ENCODE data around the gene ADARB1.

DNA sequence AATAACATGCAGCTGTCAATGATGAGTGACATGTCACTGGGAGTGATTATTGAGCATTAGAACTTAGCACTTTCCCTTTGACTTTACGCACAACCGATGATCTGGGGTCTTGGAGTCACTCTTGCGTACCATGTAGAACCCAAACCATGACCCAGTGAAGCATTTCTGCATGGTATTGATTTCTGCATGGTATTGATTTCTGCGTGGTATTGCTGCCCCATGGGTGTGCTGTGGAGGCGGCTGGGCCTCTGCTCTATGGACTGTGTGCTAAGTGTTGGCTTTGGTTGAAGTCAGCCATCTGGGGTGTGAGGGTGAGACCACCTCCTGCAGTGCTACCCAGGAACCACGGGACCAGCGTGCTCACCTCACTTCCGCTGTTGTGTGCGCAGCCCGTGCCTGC is 98.0 kb downstream of the ADARB1 start:
- TF ChIP-seq, protein P1, sequence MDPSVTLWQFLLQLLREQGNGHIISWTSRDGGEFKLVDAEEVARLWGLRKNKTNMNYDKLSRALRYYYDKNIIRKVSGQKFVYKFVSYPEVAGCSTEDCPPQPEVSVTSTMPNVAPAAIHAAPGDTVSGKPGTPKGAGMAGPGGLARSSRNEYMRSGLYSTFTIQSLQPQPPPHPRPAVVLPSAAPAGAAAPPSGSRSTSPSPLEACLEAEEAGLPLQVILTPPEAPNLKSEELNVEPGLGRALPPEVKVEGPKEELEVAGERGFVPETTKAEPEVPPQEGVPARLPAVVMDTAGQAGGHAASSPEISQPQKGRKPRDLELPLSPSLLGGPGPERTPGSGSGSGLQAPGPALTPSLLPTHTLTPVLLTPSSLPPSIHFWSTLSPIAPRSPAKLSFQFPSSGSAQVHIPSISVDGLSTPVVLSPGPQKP (CRISPR knock-in tag; IDR thresholded peaks at IDR 0.05) = no peak
- no peak for TF ChIP-seq SMARCA4 (IDR thresholded peaks at IDR 0.05)
- no peak for TF ChIP-seq YY1 (IDR thresholded peaks at IDR 0.05; ENCODE audit: borderline replicate concordance in 1 of 3, control insufficient read depth in 1 of 3, extremely low read depth in 1 of 3, insufficient read depth in 3 of 3, insufficient read length in 1 of 3, insufficient replicate concordance in 2 of 3, low read depth in 1 of 3, low read length in 2 of 3)

Data from K562 (cell line).